GM12801 (cell line): ENCODE results near the gene ADAM29.

ENCODE experiments used
- CTCF ChIP-seq: IDR thresholded peaks from one replicate; pipeline ENCODE4 v1.5.1; 2011; ENCODE audit warnings: control low read depth; ENCODE audit not compliant: insufficient read length; ENCODE audit errors: extremely low read depth

ADAM29 gene

DNA sequence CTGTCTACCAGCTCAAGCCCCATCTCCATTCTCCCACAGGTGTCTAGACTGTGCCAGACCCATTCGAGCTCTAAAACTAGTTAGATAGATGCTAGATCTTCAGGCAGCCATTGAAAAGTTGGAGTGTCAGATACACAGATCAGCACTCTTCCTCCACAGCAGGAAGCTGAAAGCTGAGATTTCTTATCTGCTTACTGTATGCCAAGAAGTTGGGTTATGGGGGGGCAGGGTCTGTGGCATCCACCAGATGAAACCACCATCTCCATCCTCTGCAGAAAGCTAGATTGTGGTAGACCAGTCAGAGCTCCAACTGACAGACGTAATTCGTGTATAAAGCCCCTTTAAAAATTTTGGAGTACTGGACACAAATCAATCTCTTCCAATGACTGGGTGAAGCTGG lies 54.8 kb downstream of the ADAM29 start:
- TF ChIP-seq CTCF = no peak

GRCh38 chr4:174973336-174973735 lies 55.2 kb downstream of the ADAM29 start:
- TF ChIP-seq CTCF = no peak

GRCh38 chr4:174983128-174983750 lies 65.1 kb downstream of the ADAM29 start:
- TF ChIP-seq CTCF = no peak

GRCh38 chr4:174989791-174990190 lies 71.6 kb downstream of the ADAM29 start:
- TF ChIP-seq CTCF = no peak

DNA sequence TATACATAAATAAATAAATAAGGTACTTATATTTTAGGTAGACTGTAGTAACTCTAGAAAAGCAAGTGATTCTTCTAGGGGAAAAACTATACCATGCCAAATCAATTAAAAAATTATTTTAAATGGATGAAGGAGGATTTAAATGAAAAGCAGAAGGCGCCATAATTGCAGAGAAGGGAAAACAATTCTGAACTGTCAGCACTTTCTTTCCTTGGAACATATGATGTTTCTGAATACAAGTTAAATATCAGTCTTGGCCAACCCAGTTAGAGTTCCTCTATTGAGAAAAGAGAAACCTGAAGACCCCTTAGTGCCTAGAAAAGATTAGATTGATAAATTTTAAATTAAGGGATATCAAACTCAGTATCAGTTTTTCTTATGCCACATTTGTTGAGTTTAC lies 75.8 kb downstream of the ADAM29 start:
- no peak for TF ChIP-seq CTCF

DNA sequence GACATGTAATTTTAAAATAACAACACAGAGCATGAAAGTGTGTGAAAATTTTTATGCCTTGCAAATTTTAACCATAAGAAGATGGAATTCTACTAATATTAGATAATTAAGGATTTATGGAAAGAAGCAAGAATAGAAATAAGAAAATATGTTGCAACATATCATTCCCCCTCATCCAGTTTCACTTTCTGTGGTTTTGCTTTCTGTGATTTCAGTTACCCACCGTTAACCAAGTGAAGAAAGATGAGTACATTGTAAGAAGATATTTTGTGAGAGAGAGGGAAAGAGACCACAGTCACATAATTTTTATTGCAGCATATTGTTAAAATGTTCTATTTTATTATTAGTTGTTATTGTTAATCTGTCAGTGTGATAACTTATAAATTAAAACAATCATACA lies 77.9 kb downstream of the ADAM29 start:
- no peak for TF ChIP-seq CTCF

- no peak for TF ChIP-seq CTCF
Measured at GRCh38 chr4:174999407-174999806, 81.2 kb downstream of the ADAM29 start.
